ENCODE results near the gene RNF157. TPM values are rescaled to one million over a fixed set of nuclear protein-coding genes. Genes with fewer than 3 reads are reported as not detected.

RNF157 gene
- total and polyA plus RNA-seq, 8 donors = 0.79 to 11.1 (median 8.2) TPM

- H3K36me3 ChIP-seq = peaks cover 0 to 22% of the 10 kb centered on the region in 2 donors
- no peak for TF ChIP-seq CTCF (IDR thresholded peaks at IDR 0.05)
- no peak overlapping the region for H3K4me3 ChIP-seq
- H3K27me3 ChIP-seq = no peaks in the 10 kb centered on the region
- DNase-seq (no peak), ATAC-seq (no peak)
- no peak overlapping the region for H3K27ac ChIP-seq
- H3K4me1 ChIP-seq = peaks cover 8 to 29% of the 10 kb centered on the region in 2 donors
- intact Hi-C loops (cut with DNase I) = no loop called here
- no peaks in the 10 kb centered on the region for H3K9me3 ChIP-seq
Measured at GRCh38 chr17:76104896-76105231, 135.4 kb downstream of the RNF157 start.

- H3K4me3 ChIP-seq = peak overlapping the region; percentile 81 to 85
- no peak for TF ChIP-seq CTCF (IDR thresholded peaks at IDR 0.05)
- H3K9me3 ChIP-seq = no peaks in the 10 kb centered on the region
- no peak for ATAC-seq
- H3K27ac ChIP-seq = peak overlapping the region; percentile 78 to 87
- peak in 1 of 4 donors; percentile 77 for DNase-seq
- H3K27me3 ChIP-seq = no peaks in the 10 kb centered on the region
- intact Hi-C loops (cut with DNase I) = no loop called here
- H3K4me1 ChIP-seq = peaks cover 8 to 29% of the 10 kb centered on the region in 2 donors
- peaks cover 0 to 27% of the 10 kb centered on the region in 2 donors for H3K36me3 ChIP-seq
Measured at GRCh38 chr17:76104140-76104895, 136.0 kb downstream of the RNF157 start.

- Histone ChIP-seq H3K9me3 (no peaks in the 10 kb centered on the region), H3K4me1 (peaks cover 8 to 29% of the 10 kb centered on the region in 2 donors), H3K36me3 (peaks cover 0 to 33% of the 10 kb centered on the region in 2 donors), H3K4me3 (peak within 1 kb of the TSS; percentile 81 to 85), H3K27me3 (no peaks in the 10 kb centered on the region), H3K27ac (peak within 1 kb of the TSS; percentile 78 to 87)
- no peak for TF ChIP-seq CTCF (IDR thresholded peaks at IDR 0.05)
- DNase-seq = peak; percentile 93 to 99 (median 95)
- peak; percentile 98 for ATAC-seq
- intact Hi-C loops (cut with DNase I) = no loop called here
Measured at GRCh38 chr17:76103274-76104139, 136.8 kb downstream of the RNF157 start, which contains the start of gene EXOC7. Gene EXOC7 (minus strand): TSS chr17:76103787. CDS start chr17:76103692, 95 bp downstream.

GRCh38 chr17:76102944-76103273, 137.4 kb downstream of the RNF157 start:
- no peak for TF ChIP-seq CTCF (IDR thresholded peaks at IDR 0.05)
- Histone ChIP-seq H3K4me3 (peak overlapping the region; percentile 81 to 85), H3K36me3 (peaks cover 0 to 39% of the 10 kb centered on the region in 2 donors), H3K27ac (peak overlapping the region in 1 of 2 donors; percentile 87), H3K9me3 (no peaks in the 10 kb centered on the region), H3K4me1 (peaks cover 8 to 29% of the 10 kb centered on the region in 2 donors), H3K27me3 (no peaks in the 10 kb centered on the region)
- intact Hi-C loops (cut with DNase I) = no loop called here
- DNase-seq (no peak), ATAC-seq (peak; percentile 23)
